HepG2 (cell line): ENCODE data around the gene BUD23. TPM values are rescaled to one million over a fixed set of nuclear protein-coding genes. Genes with fewer than 3 reads are reported as not detected.

Source experiments
- BCL6 ChIP-seq: IDR thresholded peaks from 2 replicates; pipeline ENCODE4 v1.6.1; 2016; ENCODE audit warnings: missing genetic modification reagents, missing compliant biosample characterization
- MEIS1 ChIP-seq: sonication (generic); formaldehyde crosslinking; IDR thresholded peaks from 2 replicates; pipeline ENCODE4 v1.9.0; 2021; ENCODE audit warnings: mild to moderate bottlenecking, missing genetic modification reagents, moderate library complexity, borderline replicate concordance
- MZF1 ChIP-seq: sonication (generic); formaldehyde crosslinking; IDR thresholded peaks from 2 replicates; pipeline ENCODE4 v1.8.1; 2023; ENCODE audit warnings: mild to moderate bottlenecking, missing genetic modification reagents, borderline replicate concordance
- NBN ChIP-seq: fragments of 450-650 bp; conservative IDR thresholded peaks from 2 replicates; pipeline ENCODE4 v1.6.1; 2017
- NFRKB ChIP-seq: fragments of 450-650 bp; IDR thresholded peaks from 2 replicates; pipeline ENCODE4 v1.6.1; 2017
- PHF20 ChIP-seq: sonication (generic); formaldehyde crosslinking; IDR thresholded peaks from 2 replicates; pipeline ENCODE4 v1.5.0; 2020; ENCODE audit warnings: mild to moderate bottlenecking, missing genetic modification reagents
- RBM39 ChIP-seq: fragments of 200-400 bp; formaldehyde crosslinking; IDR thresholded peaks from one replicate; pipeline ENCODE4 v1.6.1; 2018; ENCODE audit warnings: antibody characterized with exemption, mild to moderate bottlenecking, low read depth, low read length; ENCODE audit not compliant: poor library complexity, severe bottlenecking
- RFX1 ChIP-seq: fragments of 450-650 bp; IDR thresholded peaks from 2 replicates; pipeline ENCODE4 v1.6.1; 2017
- RXRA ChIP-seq: sonication (generic); formaldehyde crosslinking; IDR thresholded peaks from 2 replicates; pipeline ENCODE4 v1.5.1; 2020; ENCODE audit warnings: missing genetic modification reagents
- SNAI1 ChIP-seq: sonication (generic); formaldehyde crosslinking; IDR thresholded peaks from 2 replicates; pipeline ENCODE4 v1.5.0; 2020; ENCODE audit warnings: mild to moderate bottlenecking, missing genetic modification reagents, borderline replicate concordance
- SP2 ChIP-seq: sonication (generic); formaldehyde crosslinking; IDR thresholded peaks from 2 replicates; pipeline ENCODE4 v1.5.1; 2020; ENCODE audit warnings: mild to moderate bottlenecking, missing genetic modification reagents
- SPEN ChIP-seq: sonication (generic); formaldehyde crosslinking; IDR thresholded peaks from 2 replicates; pipeline ENCODE4 v1.5.1; 2020; ENCODE audit warnings: low read depth, mild to moderate bottlenecking, missing genetic modification reagents
- STAG1 ChIP-seq: sonication (generic); formaldehyde crosslinking; IDR thresholded peaks from 2 replicates; pipeline ENCODE4 v1.4.0; 2020; ENCODE audit warnings: missing genetic modification reagents
- TAF15 ChIP-seq: fragments of 200-400 bp; formaldehyde crosslinking; IDR thresholded peaks from one replicate; pipeline ENCODE4 v1.6.1; 2018; ENCODE audit warnings: mild to moderate bottlenecking, low read depth, low read length; ENCODE audit not compliant: poor library complexity, severe bottlenecking
- TOPORS ChIP-seq: sonication (generic); formaldehyde crosslinking; IDR thresholded peaks from 2 replicates; pipeline ENCODE4 v1.8.0; 2023; ENCODE audit warnings: mild to moderate bottlenecking, missing genetic modification reagents
- ZNF101 ChIP-seq: sonication (generic); formaldehyde crosslinking; IDR thresholded peaks from 2 replicates; pipeline ENCODE4 v1.4.0; 2020; ENCODE audit warnings: mild to moderate bottlenecking, low read depth, missing genetic modification reagents, borderline replicate concordance
- ZNF263 ChIP-seq: sonication (generic); formaldehyde crosslinking; IDR thresholded peaks from 2 replicates; pipeline ENCODE4 v1.4.0; 2020; ENCODE audit warnings: missing genetic modification reagents
- ZNF619 ChIP-seq: sonication (generic); formaldehyde crosslinking; IDR thresholded peaks from 2 replicates; pipeline ENCODE4 v1.4.0; 2020; ENCODE audit warnings: mild to moderate bottlenecking, missing genetic modification reagents
- ZSCAN9 ChIP-seq: IDR thresholded peaks from 2 replicates; pipeline ENCODE4 v1.6.1; 2016; ENCODE audit warnings: borderline replicate concordance
- polyA plus RNA-seq, 8 experiments: library from polyadenylated mRNA; depleted of rRNA in 3 of 8; stranded (reverse) in 7 of 8; unstranded in 1 of 8; fragments of >200 nt; fragmentation: Illumina TruSeq in 4 of 8; extraction: Trizol in 4 of 8; gene quantifications; 2 replicates each; pipeline versions ENCODE4 v1.2.1 to v1.2.3, GENCODE V29; 2011 to 2016; ENCODE audit warnings: low read depth in 4 of 8, missing spikeins in 1 of 8, mixed read lengths in 1 of 8; ENCODE audit not compliant: insufficient read depth in 1 of 8
- total RNA-seq, 5 experiments: library from RNA; depleted of rRNA; stranded (reverse); fragments of >200 nt; fragmentation: Illumina TruSeq; extraction: Trizol; gene quantifications; 2 replicates each; pipeline ENCODE4 v1.2.3, GENCODE V29; 2016; ENCODE audit warnings: low read depth in 1 of 5
- TF ChIP-seq, protein P1 (sequence below): sonication (generic); formaldehyde crosslinking; IDR thresholded peaks from 2 replicates; pipeline ENCODE4 v1.8.0; 2022; ENCODE audit warnings: missing genetic modification reagents, mild to moderate bottlenecking, borderline replicate concordance
- TF ChIP-seq, protein P2 (sequence below): sonication (generic); formaldehyde crosslinking; IDR thresholded peaks from 2 replicates; pipeline ENCODE4 v1.8.1; 2022; ENCODE audit warnings: mild to moderate bottlenecking, missing genetic modification reagents
- TF ChIP-seq, protein P3 (sequence below): sonication (generic); formaldehyde crosslinking; IDR thresholded peaks from 2 replicates; pipeline ENCODE4 v1.4.0; 2020; ENCODE audit warnings: missing genetic modification reagents

BUD23 gene
- total and polyA plus RNA-seq, 2 of the 13 experiments (the other 11 are each of a cell fraction or from before 2014, with no cell fraction given): 47.5 to 54.5 TPM

DNA sequence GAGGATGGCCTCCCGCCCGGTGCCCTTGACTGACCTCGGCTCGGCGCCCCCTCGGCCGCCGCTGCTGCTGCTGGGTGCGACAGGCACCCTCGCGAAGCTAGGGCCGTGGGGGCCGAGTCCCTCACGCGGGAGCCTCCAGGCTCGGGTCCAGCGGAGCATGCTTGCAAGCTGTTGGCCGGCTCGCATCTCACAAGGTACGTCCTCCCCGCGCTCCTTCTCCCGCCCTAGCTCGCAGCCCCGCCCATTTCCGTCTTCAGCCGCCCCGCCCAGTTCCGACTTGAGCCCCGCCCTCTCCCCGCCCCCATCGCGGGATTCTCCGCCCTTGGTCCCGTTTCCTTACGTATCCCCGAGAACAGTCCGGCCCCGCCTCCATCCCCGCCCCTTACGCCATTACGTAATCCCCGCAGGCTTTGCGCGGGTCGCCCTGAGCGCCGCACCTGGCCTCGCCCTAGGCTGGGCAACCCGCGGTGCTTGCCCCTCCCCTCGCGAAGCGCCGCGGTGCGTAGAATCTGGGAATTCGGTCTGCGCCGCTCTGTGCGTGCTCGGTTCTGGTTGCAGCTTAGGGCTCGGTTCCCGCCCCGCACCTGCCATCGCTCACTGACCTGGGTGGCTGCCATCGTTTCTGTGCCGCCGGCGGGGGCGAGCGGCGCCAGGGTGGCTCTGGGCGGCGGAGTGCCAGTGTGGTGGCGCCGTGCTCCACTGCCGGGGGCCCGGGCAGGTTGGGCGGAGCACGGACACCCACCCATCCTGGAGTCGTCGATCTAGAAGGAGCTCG, 55.4 kb downstream of the BUD23 start, which contains the start of gene ABHD11 (continued):
- TF ChIP-seq, protein P1, sequence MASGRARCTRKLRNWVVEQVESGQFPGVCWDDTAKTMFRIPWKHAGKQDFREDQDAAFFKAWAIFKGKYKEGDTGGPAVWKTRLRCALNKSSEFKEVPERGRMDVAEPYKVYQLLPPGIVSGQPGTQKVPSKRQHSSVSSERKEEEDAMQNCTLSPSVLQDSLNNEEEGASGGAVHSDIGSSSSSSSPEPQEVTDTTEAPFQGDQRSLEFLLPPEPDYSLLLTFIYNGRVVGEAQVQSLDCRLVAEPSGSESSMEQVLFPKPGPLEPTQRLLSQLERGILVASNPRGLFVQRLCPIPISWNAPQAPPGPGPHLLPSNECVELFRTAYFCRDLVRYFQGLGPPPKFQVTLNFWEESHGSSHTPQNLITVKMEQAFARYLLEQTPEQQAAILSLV (CRISPR knock-in tag): peak; percentile 90
- no peak for TF ChIP-seq TAF15
- TF ChIP-seq BCL6 (CRISPR knock-in tag): peak; percentile 43; the same call in 1 of the 2 replicates
- peak; percentile 83; the same call in 1 of the 2 replicates for TF ChIP-seq MEIS1 (CRISPR knock-in tag)
- peak; percentile 11; the same call in 1 of the 2 replicates for TF ChIP-seq STAG1 (CRISPR knock-in tag)
- peak; percentile 86 for TF ChIP-seq ZSCAN9
- no peak for TF ChIP-seq NFRKB
- no peak for TF ChIP-seq RBM39
- peak; percentile 71 for TF ChIP-seq PHF20 (CRISPR knock-in tag)
- no peak for TF ChIP-seq ZNF619
- no peak for TF ChIP-seq SP2 (CRISPR knock-in tag)
- TF ChIP-seq, protein P2, sequence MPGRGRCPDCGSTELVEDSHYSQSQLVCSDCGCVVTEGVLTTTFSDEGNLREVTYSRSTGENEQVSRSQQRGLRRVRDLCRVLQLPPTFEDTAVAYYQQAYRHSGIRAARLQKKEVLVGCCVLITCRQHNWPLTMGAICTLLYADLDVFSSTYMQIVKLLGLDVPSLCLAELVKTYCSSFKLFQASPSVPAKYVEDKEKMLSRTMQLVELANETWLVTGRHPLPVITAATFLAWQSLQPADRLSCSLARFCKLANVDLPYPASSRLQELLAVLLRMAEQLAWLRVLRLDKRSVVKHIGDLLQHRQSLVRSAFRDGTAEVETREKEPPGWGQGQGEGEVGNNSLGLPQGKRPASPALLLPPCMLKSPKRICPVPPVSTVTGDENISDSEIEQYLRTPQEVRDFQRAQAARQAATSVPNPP (CRISPR knock-in tag): 0 out of 2 replicates have a peak, but pooled peaks have one; percentile 62
- no peak for TF ChIP-seq MZF1 (CRISPR knock-in tag)
- no peak for TF ChIP-seq TOPORS (CRISPR knock-in tag)
- TF ChIP-seq, protein P3, sequence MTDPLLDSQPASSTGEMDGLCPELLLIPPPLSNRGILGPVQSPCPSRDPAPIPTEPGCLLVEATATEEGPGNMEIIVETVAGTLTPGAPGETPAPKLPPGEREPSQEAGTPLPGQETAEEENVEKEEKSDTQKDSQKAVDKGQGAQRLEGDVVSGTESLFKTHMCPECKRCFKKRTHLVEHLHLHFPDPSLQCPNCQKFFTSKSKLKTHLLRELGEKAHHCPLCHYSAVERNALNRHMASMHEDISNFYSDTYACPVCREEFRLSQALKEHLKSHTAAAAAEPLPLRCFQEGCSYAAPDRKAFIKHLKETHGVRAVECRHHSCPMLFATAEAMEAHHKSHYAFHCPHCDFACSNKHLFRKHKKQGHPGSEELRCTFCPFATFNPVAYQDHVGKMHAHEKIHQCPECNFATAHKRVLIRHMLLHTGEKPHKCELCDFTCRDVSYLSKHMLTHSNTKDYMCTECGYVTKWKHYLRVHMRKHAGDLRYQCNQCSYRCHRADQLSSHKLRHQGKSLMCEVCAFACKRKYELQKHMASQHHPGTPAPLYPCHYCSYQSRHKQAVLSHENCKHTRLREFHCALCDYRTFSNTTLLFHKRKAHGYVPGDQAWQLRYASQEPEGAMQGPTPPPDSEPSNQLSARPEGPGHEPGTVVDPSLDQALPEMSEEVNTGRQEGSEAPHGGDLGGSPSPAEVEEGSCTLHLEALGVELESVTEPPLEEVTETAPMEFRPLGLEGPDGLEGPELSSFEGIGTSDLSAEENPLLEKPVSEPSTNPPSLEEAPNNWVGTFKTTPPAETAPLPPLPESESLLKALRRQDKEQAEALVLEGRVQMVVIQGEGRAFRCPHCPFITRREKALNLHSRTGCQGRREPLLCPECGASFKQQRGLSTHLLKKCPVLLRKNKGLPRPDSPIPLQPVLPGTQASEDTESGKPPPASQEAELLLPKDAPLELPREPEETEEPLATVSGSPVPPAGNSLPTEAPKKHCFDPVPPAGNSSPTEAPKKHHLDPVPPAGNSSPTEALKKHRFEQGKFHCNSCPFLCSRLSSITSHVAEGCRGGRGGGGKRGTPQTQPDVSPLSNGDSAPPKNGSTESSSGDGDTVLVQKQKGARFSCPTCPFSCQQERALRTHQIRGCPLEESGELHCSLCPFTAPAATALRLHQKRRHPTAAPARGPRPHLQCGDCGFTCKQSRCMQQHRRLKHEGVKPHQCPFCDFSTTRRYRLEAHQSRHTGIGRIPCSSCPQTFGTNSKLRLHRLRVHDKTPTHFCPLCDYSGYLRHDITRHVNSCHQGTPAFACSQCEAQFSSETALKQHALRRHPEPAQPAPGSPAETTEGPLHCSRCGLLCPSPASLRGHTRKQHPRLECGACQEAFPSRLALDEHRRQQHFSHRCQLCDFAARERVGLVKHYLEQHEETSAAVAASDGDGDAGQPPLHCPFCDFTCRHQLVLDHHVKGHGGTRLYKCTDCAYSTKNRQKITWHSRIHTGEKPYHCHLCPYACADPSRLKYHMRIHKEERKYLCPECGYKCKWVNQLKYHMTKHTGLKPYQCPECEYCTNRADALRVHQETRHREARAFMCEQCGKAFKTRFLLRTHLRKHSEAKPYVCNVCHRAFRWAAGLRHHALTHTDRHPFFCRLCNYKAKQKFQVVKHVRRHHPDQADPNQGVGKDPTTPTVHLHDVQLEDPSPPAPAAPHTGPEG (CRISPR knock-in tag): peak; percentile 32; the same call in 1 of the 2 replicates
- TF ChIP-seq RFX1: no peak
- peak; percentile 83 for TF ChIP-seq SPEN
- peak; percentile 82 for TF ChIP-seq ZNF263 (CRISPR knock-in tag)
- peak; percentile 58 for TF ChIP-seq RXRA (CRISPR knock-in tag)
- TF ChIP-seq ZNF101 (CRISPR knock-in tag): no peak
- TF ChIP-seq NBN: no peak
- no peak for TF ChIP-seq SNAI1 (CRISPR knock-in tag)
